IMR-90 (cell line): ENCODE data around the gene HPSE. TPM values are rescaled to one million over a fixed set of nuclear protein-coding genes. Genes with fewer than 3 reads are reported as not detected.
A peak's percentile ranks its signal among the peaks of the same experiment; 100 is the strongest.

ENCODE experiments used
- ATAC-seq: fragments of 200-7000 bp; cut with Tn5 transposase; 2 replicates; pipeline ENCODE4 v1.9.1; 2020; ENCODE audit warnings: low read depth, mild to moderate bottlenecking, moderate library complexity
- BruUV-seq: library from RNA; stranded (reverse); fragments of 400-500 nt; replicated peaks from 2 replicates; lab custom pipeline; 2021; lab: Mats Ljungman, UMichigan
- CTCF ChIA-PET: fragments of 300-600 bp; formaldehyde crosslinking; extraction: SDS; loops from one replicate; lab custom pipeline; 2021; ENCODE audit warnings: antibody characterized with exemption; lab: Yijun Ruan, JAX
- POLR2A ChIA-PET: fragments of 300-600 bp; sonication (Branson Sonifier 250); formaldehyde crosslinking; loops from one replicate; lab custom pipeline; 2022; ENCODE audit warnings: antibody characterized with exemption; ENCODE audit not compliant: unreplicated experiment; lab: Charles Lee
- DNase-seq: peaks from one replicate; pipeline ENCODE4 v3.0.0; 2013
- H2AFZ ChIP-seq: replicated peaks from 2 replicates; pipeline ENCODE3; 2013; ENCODE audit warnings: low read length, mild to moderate bottlenecking; ENCODE audit not compliant: poor library complexity
- H2AK5ac ChIP-seq: 2 replicates; pipeline ENCODE4 v1.6.1; 2013; ENCODE audit warnings: low read depth, low read length, inconsistent platforms
- H2AK9ac ChIP-seq: replicated peaks from 2 replicates; pipeline ENCODE3; 2013; ENCODE audit warnings: mild to moderate bottlenecking, low read depth, low read length, moderate library complexity; ENCODE audit not compliant: poor library complexity
- H2BK120ac ChIP-seq: 2 replicates; pipeline ENCODE4 v1.6.1; 2013; ENCODE audit warnings: low read depth, low read length, inconsistent platforms
- H2BK15ac ChIP-seq: 3 replicates; pipeline ENCODE4 v1.6.1; 2013; ENCODE audit warnings: low read depth, low read length, inconsistent platforms
- H2BK20ac ChIP-seq: 2 replicates; pipeline ENCODE4 v1.6.1; 2013; ENCODE audit warnings: low read depth, mild to moderate bottlenecking, inconsistent platforms, low read length, moderate library complexity
- H2BK5ac ChIP-seq: 2 replicates; pipeline ENCODE4 v1.6.1; 2013; ENCODE audit warnings: mild to moderate bottlenecking, low read depth, low read length, inconsistent platforms; ENCODE audit not compliant: poor library complexity, severe bottlenecking
- H3K14ac ChIP-seq: replicated peaks from 2 replicates; pipeline ENCODE4 v1.6.1; 2013; ENCODE audit warnings: low read depth, low read length, inconsistent platforms
- H3K18ac ChIP-seq: 2 replicates; pipeline ENCODE4 v1.6.1; 2013; ENCODE audit warnings: low read depth, low read length, control low read depth
- H3K23ac ChIP-seq: 2 replicates; pipeline ENCODE4 v1.6.1; 2013; ENCODE audit warnings: low read depth, low read length, inconsistent platforms
- H3K27ac ChIP-seq: 2 replicates; pipeline ENCODE4 v1.5.1; 2013; ENCODE audit warnings: mild to moderate bottlenecking, control low read depth, low read length; ENCODE audit not compliant: insufficient read depth
- H3K27me3 ChIP-seq: 2 replicates; pipeline ENCODE4 v1.6.1; 2013; ENCODE audit warnings: low read length; ENCODE audit not compliant: control insufficient read depth, insufficient read depth
- H3K36me3 ChIP-seq: 2 replicates; pipeline ENCODE4 v1.6.1; 2013; ENCODE audit warnings: low read length, mixed read lengths; ENCODE audit not compliant: control insufficient read depth, insufficient read depth
- H3K4ac ChIP-seq: 2 replicates; pipeline ENCODE4 v1.6.1; 2013; ENCODE audit warnings: low read depth, low read length, inconsistent platforms
- H3K4me1 ChIP-seq: 2 replicates; pipeline ENCODE4 v1.6.1; 2013; ENCODE audit warnings: low read length, mixed read lengths; ENCODE audit not compliant: control insufficient read depth, insufficient read depth
- H3K4me2 ChIP-seq: 2 replicates; pipeline ENCODE4 v1.6.1; 2013; ENCODE audit warnings: low read depth, mild to moderate bottlenecking, control low read depth, low read length, moderate library complexity
- H3K4me3 ChIP-seq: 2 replicates; pipeline ENCODE4 v1.5.1; 2013; ENCODE audit warnings: low read depth, mild to moderate bottlenecking, control low read depth, low read length, moderate library complexity; ENCODE audit not compliant: insufficient read depth
- H3K56ac ChIP-seq: 2 replicates; pipeline ENCODE4 v1.6.1; 2013; ENCODE audit warnings: low read length, inconsistent platforms; ENCODE audit not compliant: insufficient read depth; ENCODE audit errors: extremely low read depth
- H3K79me1 ChIP-seq, 2 experiments: 2 replicates each; pipeline ENCODE4 v1.6.1; 2013; ENCODE audit warnings: low read length in 2 of 2, inconsistent platforms in 1 of 2, low read depth in 1 of 2
- H3K9ac ChIP-seq: 2 replicates; pipeline ENCODE4 v1.6.1; 2013; ENCODE audit warnings: low read depth, low read length, control low read depth
- H3K9me1 ChIP-seq: 2 replicates; pipeline ENCODE4 v1.6.1; 2013; ENCODE audit warnings: low read length, inconsistent platforms; ENCODE audit not compliant: insufficient read depth
- H3K9me3 ChIP-seq: 2 replicates; pipeline ENCODE4 v1.6.1; 2013; ENCODE audit warnings: low read length; ENCODE audit not compliant: control insufficient read depth, insufficient read depth
- H4K20me1 ChIP-seq: 2 replicates; pipeline ENCODE4 v1.6.1; 2013; ENCODE audit warnings: low read length, inconsistent platforms; ENCODE audit not compliant: insufficient read depth
- H4K5ac ChIP-seq: 2 replicates; pipeline ENCODE4 v1.6.1; 2013; ENCODE audit warnings: mild to moderate bottlenecking, low read depth, low read length, control low read depth
- H4K8ac ChIP-seq, 2 experiments: 2 replicates each; pipeline ENCODE4 v1.6.1; 2013; ENCODE audit warnings: low read depth in 2 of 2, low read length in 2 of 2, control low read depth in 1 of 2, inconsistent platforms in 1 of 2
- H4K91ac ChIP-seq: 2 replicates; pipeline ENCODE4 v1.6.1; 2013; ENCODE audit warnings: low read depth, low read length, inconsistent platforms; ENCODE audit not compliant: insufficient read depth
- FOS ChIP-seq: fragments of 150-350 bp; IDR thresholded peaks from 2 replicates; pipeline ENCODE4 v1.6.1; 2016; ENCODE audit warnings: low read depth, low read length
- MAFK ChIP-seq: IDR thresholded peaks from 2 replicates; pipeline ENCODE4 v1.6.1; 2012; ENCODE audit warnings: low read depth, low read length, improper control_type of control experiment
- NFE2L2 ChIP-seq: fragments of 150-350 bp; IDR thresholded peaks from 2 replicates; pipeline ENCODE4 v1.6.1; 2016; ENCODE audit warnings: low read depth, mild to moderate bottlenecking, low read length
- WGBS, 2 experiments: methylation state at CpG; one replicate each; pipeline versions ENCODE4 v1.1.5 to v1.1.7; 2013; ENCODE audit warnings: missing lambda C conversion rate in 2 of 2; ENCODE audit not compliant: insufficient read length in 1 of 2; ENCODE audit errors: extremely low coverage in 2 of 2; 5-methylcytosine and 5-hydroxymethylcytosine counted together
- dilution Hi-C: fragments of 300-500 bp; cut with HindIII; formaldehyde crosslinking; loops from one replicate; pipeline ENCODE4 v1.14.3; 2018; ENCODE audit warnings: low sequenced_read_pairs; ENCODE audit not compliant: unreplicated experiment
- in situ Hi-C: fragments of 300-500 bp; cut with MboI; formaldehyde crosslinking; loops from 3 replicates; pipeline ENCODE4 v1.14.3; 2019; ENCODE audit warnings: low sequenced_read_pairs, inconsistent platforms, mixed read lengths
- intact Hi-C: fragments of 100-400 bp; cut with micrococcal nuclease; formaldehyde crosslinking; loops from 2 replicates; pipeline ENCODE4 v1.10.0; 2022
- polyA plus RNA-seq, 3 experiments: library from polyadenylated mRNA; depleted of rRNA; stranded (reverse); fragments of >200 nt; gene quantifications; 2 replicates each; pipeline ENCODE4 v1.2.3, GENCODE V29; 2012; ENCODE audit warnings: low replicate concordance in 1 of 3
- total RNA-seq: library from RNA; depleted of rRNA; stranded (reverse); fragments of >200 nt; gene quantifications from 2 replicates; pipeline ENCODE4 v1.2.3, GENCODE V29; 2012

HPSE gene
- total and polyA plus RNA-seq, 2 of the 4 experiments (the other 2 are of a cell fraction): under 0.01 to 0.09 TPM

DNA sequence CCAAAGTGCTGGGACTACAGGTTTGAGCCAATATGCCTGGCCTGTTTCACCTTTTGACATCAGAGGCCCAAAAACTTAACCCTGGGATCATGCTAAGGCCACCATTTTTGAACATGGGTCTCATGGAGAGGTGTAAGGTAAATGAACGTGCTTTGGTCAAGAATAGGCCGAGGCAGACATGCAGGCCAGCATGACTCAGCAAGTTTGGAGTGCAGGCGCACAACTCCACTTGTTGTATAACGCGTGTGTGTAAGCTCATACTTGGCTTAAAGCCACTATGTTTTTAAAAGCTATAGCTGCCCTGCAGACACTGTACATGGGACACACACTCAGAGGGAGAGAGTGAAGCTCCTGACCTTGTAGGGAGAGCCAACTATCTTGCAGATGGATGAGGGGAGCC lies 43.8 kb upstream of the HPSE start:
- H3K36me3 ChIP-seq: no peaks in the 10 kb centered on the region
- no peak overlapping the region for H3K4me2 ChIP-seq
- in situ Hi-C loops (no loop called here), dilution Hi-C loops (no loop called here), intact Hi-C loops (no loop called here)
- no peaks in the 10 kb centered on the region for H3K9me1 ChIP-seq
- no peaks in the 10 kb centered on the region for H3K4me1 ChIP-seq
- ChIA-PET POLR2A (no interaction called here), CTCF (interaction anchor here (1.0 to 1.2 kb wide), 3 partner anchors 8 to 93 kb away, joined by 3 to 5 read pairs (median 4); no protein-coding TSS in a partner anchor)
- no CpG with 5 or more reads among the region's 5 CpGs for WGBS, 2 experiments
- BruUV-seq: no TSS peak
- no peak overlapping the region for H2BK5ac ChIP-seq
- no peak overlapping the region for H4K91ac ChIP-seq
- H3K27me3 ChIP-seq: peaks cover 5% of the 10 kb centered on the region; the same call in 1 of the 2 replicates
- no peak overlapping the region for H3K4me3 ChIP-seq
- H4K8ac ChIP-seq: no peak overlapping the region
- TF ChIP-seq FOS (no peak), NFE2L2 (peak; percentile 90), MAFK (0 out of 2 replicates have a peak, but pooled peaks have one; percentile 20)
- H3K9me3 ChIP-seq: peaks cover 2% of the 10 kb centered on the region; the same call in 1 of the 2 replicates
- H3K14ac ChIP-seq: no peak overlapping the region
- DNase-seq: no peak
- no peak overlapping the region for H4K5ac ChIP-seq
- H3K4ac ChIP-seq: no peak overlapping the region
- no peak overlapping the region for H2AK9ac ChIP-seq
- H3K23ac ChIP-seq: no peak overlapping the region
- H4K20me1 ChIP-seq: no peaks in the 10 kb centered on the region
- no peak overlapping the region for H3K9ac ChIP-seq
- H3K56ac ChIP-seq: no peak overlapping the region
- H3K27ac ChIP-seq: no peak overlapping the region
- no peak for ATAC-seq
- no peaks in the 10 kb centered on the region for H3K79me1 ChIP-seq
- no peak overlapping the region for H2BK20ac ChIP-seq
- no peak overlapping the region for H2AK5ac ChIP-seq
- no peak overlapping the region for H3K18ac ChIP-seq
- no peak overlapping the region for H2AFZ ChIP-seq
- no peak overlapping the region for H2BK15ac ChIP-seq
- H2BK120ac ChIP-seq: no peak overlapping the region
